Measurements from ENCODE around the gene KATNBL1. TPM values are rescaled to one million over a fixed set of nuclear protein-coding genes. Genes with fewer than 3 reads are reported as not detected.
A peak's percentile ranks its signal among the peaks of the same experiment; 100 is the strongest.

KATNBL1 gene
- total RNA-seq, 1 donor: 37.3 TPM

DNA sequence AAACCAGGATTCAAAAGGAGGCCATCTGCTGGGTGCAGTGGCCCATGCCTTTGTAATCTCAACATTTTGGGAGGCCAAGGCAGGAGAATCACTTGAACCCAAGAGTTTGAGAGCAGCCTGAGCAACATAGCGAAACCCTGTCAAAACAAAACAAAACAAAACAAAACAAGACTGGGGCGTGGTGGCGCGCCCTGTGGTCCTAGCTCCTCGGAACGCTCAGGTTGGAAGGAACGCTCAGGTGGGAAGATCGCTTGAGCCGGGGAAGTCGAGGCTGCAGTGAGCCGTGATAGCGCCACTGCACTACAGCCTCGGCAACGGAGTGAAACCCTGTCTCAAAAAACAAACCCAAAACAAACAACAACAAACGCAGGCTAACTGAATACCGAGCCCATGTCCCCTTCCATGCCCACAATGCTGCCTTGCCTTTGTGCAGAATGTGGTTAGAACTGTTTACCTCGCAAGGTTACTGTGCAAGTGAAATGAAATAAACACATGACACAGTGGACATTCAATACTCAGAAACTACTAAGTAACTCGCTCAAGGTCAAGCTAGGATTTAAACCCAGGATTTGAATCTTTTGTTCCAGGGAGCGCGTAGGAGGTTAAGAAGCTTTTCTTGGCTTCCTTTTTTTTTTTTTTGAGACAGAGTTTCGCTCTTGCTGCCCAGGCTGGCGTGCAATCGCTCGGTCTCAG is 14.2 kb upstream of the KATNBL1 start:
- no peaks in the 10 kb centered on the region for H4K20me1 ChIP-seq (ENCODE audit: insufficient read depth, low read length)
- peaks cover 35% of the 10 kb centered on the region for H3K79me2 ChIP-seq (ENCODE audit: insufficient read depth, low read length)
- peak overlapping the region; percentile 91 for H2AFZ ChIP-seq (ENCODE audit: low read length)
- TF ChIP-seq, protein P1, sequence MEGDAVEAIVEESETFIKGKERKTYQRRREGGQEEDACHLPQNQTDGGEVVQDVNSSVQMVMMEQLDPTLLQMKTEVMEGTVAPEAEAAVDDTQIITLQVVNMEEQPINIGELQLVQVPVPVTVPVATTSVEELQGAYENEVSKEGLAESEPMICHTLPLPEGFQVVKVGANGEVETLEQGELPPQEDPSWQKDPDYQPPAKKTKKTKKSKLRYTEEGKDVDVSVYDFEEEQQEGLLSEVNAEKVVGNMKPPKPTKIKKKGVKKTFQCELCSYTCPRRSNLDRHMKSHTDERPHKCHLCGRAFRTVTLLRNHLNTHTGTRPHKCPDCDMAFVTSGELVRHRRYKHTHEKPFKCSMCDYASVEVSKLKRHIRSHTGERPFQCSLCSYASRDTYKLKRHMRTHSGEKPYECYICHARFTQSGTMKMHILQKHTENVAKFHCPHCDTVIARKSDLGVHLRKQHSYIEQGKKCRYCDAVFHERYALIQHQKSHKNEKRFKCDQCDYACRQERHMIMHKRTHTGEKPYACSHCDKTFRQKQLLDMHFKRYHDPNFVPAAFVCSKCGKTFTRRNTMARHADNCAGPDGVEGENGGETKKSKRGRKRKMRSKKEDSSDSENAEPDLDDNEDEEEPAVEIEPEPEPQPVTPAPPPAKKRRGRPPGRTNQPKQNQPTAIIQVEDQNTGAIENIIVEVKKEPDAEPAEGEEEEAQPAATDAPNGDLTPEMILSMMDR (IDR thresholded peaks at IDR 0.05; ENCODE audit: extremely low read depth, low read depth, low read length): no peak
- H3K27me3 ChIP-seq (ENCODE audit: insufficient read depth, low read length): no peaks in the 10 kb centered on the region
- peaks cover 11% of the 10 kb centered on the region for H3K4me1 ChIP-seq (ENCODE audit: insufficient read depth, low read length)
- DNase-seq (ENCODE audit: insufficient read length, low spot score, missing footprints): no peak
- peak overlapping the region; percentile 77 for H3K27ac ChIP-seq (ENCODE audit: low read depth, low read length)
- H3K36me3 ChIP-seq (ENCODE audit: insufficient read depth, low read length): peaks cover 18% of the 10 kb centered on the region
- H3K4me3 ChIP-seq (ENCODE audit: insufficient read depth, low read length): peak overlapping the region; percentile 85
- no peaks in the 10 kb centered on the region for H3K9me3 ChIP-seq (ENCODE audit: low read depth, low read length)
- peak overlapping the region; percentile 93 for H3K4me2 ChIP-seq (ENCODE audit: insufficient read depth, low read length)

DNA sequence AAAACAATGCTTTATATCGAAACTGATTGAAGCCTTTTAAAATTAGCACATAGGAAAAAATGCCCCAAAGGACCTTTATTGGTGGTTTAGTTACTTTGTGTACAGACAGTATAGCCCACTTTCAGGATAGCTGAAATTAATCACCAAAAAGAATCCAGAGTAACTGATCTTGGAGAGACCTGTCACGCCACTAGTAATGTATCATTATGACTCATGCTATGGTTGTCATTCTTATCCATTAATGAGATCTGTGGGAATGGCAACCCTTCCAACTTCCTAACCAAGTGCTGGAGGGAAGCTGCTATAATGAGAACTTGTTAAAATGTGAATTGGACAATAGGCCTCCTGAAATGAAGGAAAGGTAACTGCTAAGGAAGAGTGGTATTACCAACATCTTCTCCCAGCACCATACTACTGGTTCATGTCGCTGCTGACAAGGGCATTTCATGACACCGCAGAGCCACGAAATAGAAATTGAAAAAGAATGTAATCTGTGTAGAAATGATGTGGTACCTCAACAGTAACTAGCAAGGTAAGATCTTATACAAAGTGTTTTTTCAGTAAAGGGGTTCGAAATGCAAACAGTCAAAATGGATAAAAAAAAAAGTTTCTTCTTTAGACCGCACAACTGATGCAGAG is 7.8 kb upstream of the KATNBL1 start:
- Histone ChIP-seq H3K27me3 (ENCODE audit: insufficient read depth, low read length) (no peaks in the 10 kb centered on the region), H3K79me2 (ENCODE audit: insufficient read depth, low read length) (no peaks in the 10 kb centered on the region), H3K36me3 (ENCODE audit: insufficient read depth, low read length) (no peaks in the 10 kb centered on the region), H3K4me3 (ENCODE audit: insufficient read depth, low read length) (no peak overlapping the region), H3K4me1 (ENCODE audit: insufficient read depth, low read length) (peaks cover 4% of the 10 kb centered on the region), H3K4me2 (ENCODE audit: insufficient read depth, low read length) (peak overlapping the region; percentile 40), H2AFZ (ENCODE audit: low read length) (no peak overlapping the region), H3K27ac (ENCODE audit: low read depth, low read length) (no peak overlapping the region), H3K9me3 (ENCODE audit: low read depth, low read length) (no peaks in the 10 kb centered on the region), H4K20me1 (ENCODE audit: insufficient read depth, low read length) (no peaks in the 10 kb centered on the region)
- DNase-seq (ENCODE audit: insufficient read length, low spot score, missing footprints): peak; percentile 75
- TF ChIP-seq, protein P1 (IDR thresholded peaks at IDR 0.05; ENCODE audit: extremely low read depth, low read depth, low read length): no peak

DNA sequence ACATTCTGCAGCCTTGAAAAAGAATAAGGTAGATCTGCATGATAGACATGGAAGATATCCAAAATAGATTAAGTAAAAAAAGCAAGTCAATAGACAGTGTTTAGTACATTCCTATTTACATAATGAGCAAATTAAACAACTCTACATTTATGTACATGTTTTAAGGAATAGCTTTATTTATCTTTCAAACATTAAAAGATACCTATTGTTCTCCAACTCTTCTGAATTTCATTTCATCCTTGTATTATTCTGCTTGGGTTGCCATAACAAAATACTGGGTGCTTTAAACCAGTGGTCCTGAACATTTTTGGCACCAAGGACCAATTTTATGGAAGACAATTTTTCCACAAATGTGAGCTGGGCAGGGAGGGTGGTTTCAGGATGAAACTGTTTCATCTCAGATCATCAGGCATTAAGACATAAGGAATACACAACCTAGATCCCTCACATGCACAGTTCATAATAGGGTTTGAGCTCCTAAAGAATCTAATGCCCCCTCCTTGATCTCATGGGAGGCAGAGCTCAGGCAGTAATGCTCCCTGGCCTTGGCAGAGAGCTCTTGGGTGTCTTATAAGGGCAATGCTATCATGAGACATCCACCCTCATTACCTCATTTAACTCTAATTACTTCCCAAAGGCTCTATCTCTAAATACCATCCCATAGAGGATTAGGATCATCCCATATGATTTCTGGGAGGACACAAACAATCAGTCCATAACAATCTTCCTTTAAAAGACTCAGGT is 6.8 kb upstream of the KATNBL1 start:
- H3K4me3 ChIP-seq (ENCODE audit: insufficient read depth, low read length): no peak overlapping the region
- H3K9me3 ChIP-seq (ENCODE audit: low read depth, low read length): no peaks in the 10 kb centered on the region
- H3K27ac ChIP-seq (ENCODE audit: low read depth, low read length): no peak overlapping the region
- H3K79me2 ChIP-seq (ENCODE audit: insufficient read depth, low read length): no peaks in the 10 kb centered on the region
- no peak for DNase-seq (ENCODE audit: insufficient read length, low spot score, missing footprints)
- no peak overlapping the region for H2AFZ ChIP-seq (ENCODE audit: low read length)
- no peaks in the 10 kb centered on the region for H3K36me3 ChIP-seq (ENCODE audit: insufficient read depth, low read length)
- peaks cover 4% of the 10 kb centered on the region for H3K4me1 ChIP-seq (ENCODE audit: insufficient read depth, low read length)
- TF ChIP-seq, protein P1 (IDR thresholded peaks at IDR 0.05; ENCODE audit: extremely low read depth, low read depth, low read length): no peak
- no peaks in the 10 kb centered on the region for H4K20me1 ChIP-seq (ENCODE audit: insufficient read depth, low read length)
- no peak overlapping the region for H3K4me2 ChIP-seq (ENCODE audit: insufficient read depth, low read length)
- no peaks in the 10 kb centered on the region for H3K27me3 ChIP-seq (ENCODE audit: insufficient read depth, low read length)

DNA sequence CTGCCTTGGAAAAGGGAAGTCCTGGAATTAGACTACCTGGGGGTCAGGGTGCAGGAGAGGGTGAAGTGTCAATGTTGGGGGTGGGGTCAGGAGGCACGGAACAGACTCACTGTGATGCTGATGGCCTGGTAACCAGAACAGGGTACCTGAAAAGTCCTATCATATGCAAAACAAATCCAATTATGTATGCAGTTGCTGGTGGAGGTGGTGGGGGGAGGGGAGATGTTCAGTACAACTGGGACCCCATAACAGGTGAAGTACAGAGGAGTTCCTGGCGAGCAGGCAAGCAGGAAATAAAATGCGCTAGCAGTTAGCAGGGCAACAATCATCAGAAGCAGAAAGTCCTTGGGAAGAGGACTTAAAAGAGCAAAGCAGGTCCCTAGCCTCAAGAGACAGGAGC is 4.2 kb upstream of the KATNBL1 start:
- peaks cover 4% of the 10 kb centered on the region for H3K79me2 ChIP-seq (ENCODE audit: insufficient read depth, low read length)
- H2AFZ ChIP-seq (ENCODE audit: low read length): peak overlapping the region; percentile 48
- no peaks in the 10 kb centered on the region for H4K20me1 ChIP-seq (ENCODE audit: insufficient read depth, low read length)
- H3K27ac ChIP-seq (ENCODE audit: low read depth, low read length): no peak overlapping the region
- no peaks in the 10 kb centered on the region for H3K27me3 ChIP-seq (ENCODE audit: insufficient read depth, low read length)
- no peaks in the 10 kb centered on the region for H3K9me3 ChIP-seq (ENCODE audit: low read depth, low read length)
- no peak overlapping the region for H3K4me2 ChIP-seq (ENCODE audit: insufficient read depth, low read length)
- TF ChIP-seq, protein P1 (IDR thresholded peaks at IDR 0.05; ENCODE audit: extremely low read depth, low read depth, low read length): no peak
- H3K4me3 ChIP-seq (ENCODE audit: insufficient read depth, low read length): no peak overlapping the region
- H3K36me3 ChIP-seq (ENCODE audit: insufficient read depth, low read length): no peaks in the 10 kb centered on the region
- H3K4me1 ChIP-seq (ENCODE audit: insufficient read depth, low read length): peaks cover 4% of the 10 kb centered on the region
- DNase-seq (ENCODE audit: insufficient read length, low spot score, missing footprints): no peak
